GM18858 (cell line): ENCODE results near the gene RCC2.
"Not testable (repeated sequence)": the region's sequence is repeated elsewhere in the genome, so short reads cannot be mapped to it uniquely, and the experiment has no call there.

ENCODE experiments used
- ATAC-seq: cut with Tn5 transposase; IDR thresholded peaks from one replicate; pipeline ENCODE4 v1.9.1; 2021; ENCODE audit not compliant: unreplicated experiment

RCC2 gene

GRCh38 chr1:17422461-17422860 lies 17.0 kb downstream of the RCC2 start:
- ATAC-seq: no peak

GRCh38 chr1:17420391-17420918 lies 19.0 kb downstream of the RCC2 start:
- no peak for ATAC-seq

DNA sequence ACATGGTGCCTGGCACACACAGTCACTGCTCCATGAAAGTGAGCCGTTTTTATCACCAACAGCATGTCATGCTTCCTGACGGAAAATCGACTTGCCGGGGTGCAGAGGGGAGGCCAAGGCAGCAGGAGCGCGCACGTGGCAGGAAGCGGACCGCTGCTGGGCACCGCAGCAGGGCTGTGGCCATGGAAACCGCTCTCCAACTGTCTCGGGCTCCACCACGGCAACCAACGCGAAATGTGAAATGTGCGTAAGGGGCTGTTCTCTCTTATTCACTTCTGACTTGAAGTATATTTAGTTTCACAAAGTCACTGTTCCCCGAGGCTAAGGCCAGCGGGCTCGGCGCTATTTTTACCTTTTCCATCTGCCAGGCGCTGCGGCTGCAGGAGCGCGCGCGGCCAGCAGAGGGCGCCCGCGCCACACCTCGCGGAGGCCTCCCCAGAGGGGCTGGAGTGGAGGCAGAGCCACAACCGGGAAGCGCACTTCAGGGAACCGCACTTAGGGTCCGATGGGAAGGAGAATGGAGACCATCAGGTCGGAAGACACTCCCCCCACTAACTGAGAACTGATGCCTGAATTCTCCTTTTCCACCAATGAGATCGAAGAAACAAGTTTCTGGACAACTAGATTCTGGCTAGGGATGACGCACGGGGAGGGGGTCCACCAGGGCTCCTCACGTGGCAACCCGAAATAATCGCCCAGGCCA lies 19.7 kb downstream of the RCC2 start:
- ATAC-seq: no peak

DNA sequence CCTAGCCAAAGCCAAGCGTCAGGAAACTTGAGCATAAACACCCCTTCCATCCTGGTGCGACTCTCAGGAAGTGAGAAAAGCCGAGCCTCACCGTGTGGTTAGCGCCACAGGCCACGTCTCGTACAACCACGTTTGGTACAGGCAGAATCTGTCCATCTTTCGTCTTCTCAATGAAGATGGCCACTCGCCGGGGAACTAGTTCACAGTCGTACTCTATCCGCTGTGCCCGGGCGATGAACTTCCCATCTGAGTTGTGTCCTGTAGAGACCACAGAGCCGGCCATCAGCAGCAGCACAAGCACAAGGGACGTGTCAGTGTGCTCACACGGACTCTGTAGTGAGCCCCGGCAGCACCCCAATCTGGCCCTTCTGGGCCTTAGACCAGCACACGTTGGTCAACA lies 23.1 kb downstream of the RCC2 start:
- ATAC-seq: no peak

DNA sequence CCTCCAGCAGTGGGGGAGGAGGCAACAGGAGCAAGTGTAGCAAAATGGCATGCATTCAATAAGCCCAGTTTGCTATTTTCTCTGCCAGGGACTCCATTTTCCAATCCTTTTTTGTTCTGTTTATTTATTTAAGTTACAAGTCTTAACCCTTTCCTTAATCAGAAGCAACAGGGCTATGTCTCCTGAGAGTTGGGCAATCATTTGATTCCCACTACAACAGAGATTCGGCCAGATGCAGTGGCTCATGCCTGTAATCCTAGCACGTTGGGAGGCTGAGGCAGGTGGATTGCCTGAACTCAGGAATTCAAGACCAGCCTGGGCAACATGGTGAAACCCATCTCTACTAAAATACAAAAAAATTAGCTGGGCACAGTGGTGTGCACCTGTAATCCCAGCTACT lies 25.5 kb downstream of the RCC2 start:
- ATAC-seq: no peak

DNA sequence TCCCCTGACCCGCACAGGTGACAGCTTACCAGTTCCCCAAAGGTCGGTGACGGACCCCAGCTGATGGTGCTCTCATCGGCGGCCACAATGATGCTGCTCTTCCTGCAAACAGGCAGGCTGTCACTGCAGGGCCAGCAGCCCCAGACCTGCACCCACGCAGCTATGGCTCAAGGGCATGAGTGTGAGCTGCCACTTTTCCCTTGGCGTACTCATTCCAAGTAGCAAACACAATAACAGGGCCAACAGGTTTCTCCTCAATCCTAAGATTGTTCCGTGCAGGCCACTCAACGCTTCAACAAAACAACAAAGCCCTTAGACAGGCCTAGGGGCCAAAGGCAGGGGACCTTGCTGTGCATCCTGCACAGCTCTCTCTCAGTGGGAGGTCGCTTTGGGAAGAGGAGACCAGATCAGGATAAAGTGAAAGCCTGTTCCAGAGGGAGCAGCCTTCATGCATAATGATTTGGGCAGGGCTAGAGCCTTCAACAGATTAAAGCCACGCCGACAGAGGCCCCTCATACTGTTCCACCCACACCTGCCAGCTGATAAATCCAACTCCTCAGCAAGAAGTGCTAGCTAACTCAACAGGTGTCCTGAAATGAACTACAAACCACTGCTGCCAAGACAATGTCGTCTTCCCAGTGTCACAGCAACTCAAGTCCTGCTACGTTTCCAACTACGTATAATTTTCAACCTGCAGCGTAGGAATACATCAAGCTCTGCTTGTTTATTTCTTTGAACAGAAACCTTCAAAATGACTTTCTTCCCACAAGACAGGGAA lies 27.2 kb downstream of the RCC2 start:
- no peak for ATAC-seq

- ATAC-seq: no peak
Observed at GRCh38 chr1:17409391-17409811, 30.1 kb downstream of the RCC2 start.

DNA sequence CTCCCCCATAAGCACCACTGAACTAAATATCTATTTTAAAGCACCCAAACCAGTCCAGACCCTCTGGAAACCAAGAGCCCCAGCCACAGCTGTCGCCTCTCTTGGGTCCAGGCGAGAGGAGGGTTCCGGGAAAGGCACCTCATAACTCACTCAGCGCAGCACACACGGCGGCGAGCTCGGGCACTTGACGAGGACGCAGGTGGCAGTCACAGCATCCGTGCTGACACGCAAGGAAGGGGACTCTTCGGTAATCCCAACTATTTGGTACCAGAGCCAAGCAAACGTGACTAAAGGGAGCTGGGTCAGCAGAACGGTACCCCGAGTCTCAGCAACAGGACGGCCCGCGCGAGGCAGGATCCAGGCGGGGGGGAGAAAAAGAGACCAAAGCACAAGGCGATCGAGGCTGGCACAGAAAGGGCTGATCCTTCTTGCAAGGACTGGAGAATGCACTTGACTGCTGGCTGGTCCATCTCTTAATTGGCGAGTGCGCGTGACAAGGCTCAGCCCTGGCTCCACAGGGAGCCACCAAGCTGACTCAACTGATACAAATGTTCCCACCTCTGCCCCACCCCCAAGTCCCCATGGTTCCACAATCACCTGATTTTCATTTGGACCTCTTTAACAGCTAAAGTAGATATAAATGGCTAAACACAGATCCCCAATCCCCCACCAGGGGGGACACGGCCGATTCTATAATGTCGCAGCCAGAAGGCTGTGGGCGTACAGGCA lies 31.5 kb downstream of the RCC2 start:
- not testable (repeated sequence) for ATAC-seq

- not testable (repeated sequence) for ATAC-seq
Observed at GRCh38 chr1:17406760-17407475, 32.6 kb downstream of the RCC2 start.

GRCh38 chr1:17405898-17406759 lies 33.3 kb downstream of the RCC2 start:
- no peak for ATAC-seq

- no peak for ATAC-seq
Observed at GRCh38 chr1:17404820-17405219, 34.7 kb downstream of the RCC2 start.

GRCh38 chr1:17404034-17404684 lies 35.3 kb downstream of the RCC2 start:
- ATAC-seq: no peak

DNA sequence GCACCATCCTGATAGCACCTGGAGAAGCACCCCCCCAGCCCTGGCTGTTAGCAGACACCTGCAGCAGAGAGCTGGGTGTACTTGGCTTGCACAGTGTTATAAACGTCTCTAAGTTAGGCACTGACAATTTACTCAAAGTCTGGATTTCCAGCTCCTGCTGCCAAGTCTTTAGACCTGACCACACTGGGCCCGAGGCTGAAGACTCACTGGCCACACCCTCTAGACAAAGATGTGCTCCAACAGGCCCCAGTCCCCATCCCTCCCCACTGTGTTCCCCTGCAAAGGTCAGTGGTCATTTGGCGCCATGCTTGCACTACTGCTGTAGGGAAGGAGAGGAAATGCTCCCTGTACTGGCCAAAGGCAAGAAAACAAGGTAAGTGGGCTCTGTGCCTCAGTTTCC lies 36.4 kb downstream of the RCC2 start:
- no peak for ATAC-seq

DNA sequence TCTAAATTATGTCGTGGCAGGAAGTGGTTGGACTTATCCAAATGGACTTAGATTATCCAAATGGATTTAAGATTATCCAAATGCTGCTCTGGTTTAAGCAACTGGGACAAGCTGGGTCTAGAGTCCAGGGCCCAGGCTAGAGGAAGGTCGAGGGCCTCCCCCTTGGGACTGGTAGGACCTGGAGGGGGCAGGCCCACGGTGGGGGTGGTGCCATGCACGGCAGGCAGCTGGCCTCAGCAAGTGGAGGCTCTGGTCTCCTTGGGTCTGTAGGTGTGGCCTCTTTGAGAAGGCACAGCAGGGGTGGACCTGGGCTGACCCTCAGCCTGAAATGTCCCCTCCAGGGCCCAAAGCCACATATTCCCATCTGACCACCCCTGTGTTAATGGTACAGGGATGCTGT lies 37.6 kb downstream of the RCC2 start:
- ATAC-seq: no peak

- ATAC-seq: no peak
Observed at GRCh38 chr1:17400725-17401341, 38.6 kb downstream of the RCC2 start.

- no peak for ATAC-seq
Observed at GRCh38 chr1:17397910-17398695, 41.4 kb downstream of the RCC2 start.

- no peak for ATAC-seq
Observed at GRCh38 chr1:17393230-17393629, 46.2 kb downstream of the RCC2 start.

DNA sequence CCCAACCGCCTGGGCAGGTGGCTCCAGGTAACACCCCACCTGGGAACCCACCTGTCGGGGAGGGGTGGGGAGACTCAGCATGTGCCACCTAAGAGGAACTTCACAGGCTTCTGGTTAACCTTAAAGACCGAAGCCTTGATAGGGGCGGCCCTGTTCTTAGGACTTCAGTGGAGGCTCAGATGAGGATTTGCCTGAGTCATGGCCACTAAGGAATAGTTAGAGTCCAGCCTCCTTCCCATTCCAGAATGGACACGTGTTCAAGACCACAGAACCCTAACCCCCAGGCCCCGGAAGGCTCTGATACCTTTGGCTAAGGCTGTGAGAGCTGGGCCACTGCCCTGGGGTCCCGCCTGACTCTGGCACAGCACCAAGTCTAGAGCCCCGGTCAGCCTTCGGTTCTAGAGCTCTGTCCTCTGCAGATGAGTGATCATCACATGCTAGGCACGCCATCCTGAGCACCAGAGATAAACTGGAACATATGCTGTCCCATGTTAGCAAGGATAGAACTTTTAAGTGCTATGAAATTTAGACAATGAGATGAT lies 47.2 kb downstream of the RCC2 start:
- ATAC-seq: no peak
